HAP-1 (cell line): ENCODE data around the gene MYO3B.

Experiments
- DNase-seq, 2 experiments: peaks; one replicate each; pipeline ENCODE4 v3.0.0-alpha.2; 2016 to 2020; ENCODE audit warnings: low spot score in 2 of 2
- H3K27me3 ChIP-seq: fragments of 250-450 bp; sonication (Bioruptor Pico); 2 replicates; pipeline ENCODE4 v1.5.1; 2020; ENCODE audit warnings: low read depth, mild to moderate bottlenecking, moderate library complexity
- H3K36me3 ChIP-seq: fragments of 250-450 bp; sonication (Bioruptor Pico); replicated peaks from 2 replicates; pipeline ENCODE4 v1.5.1; 2020; ENCODE audit warnings: mild to moderate bottlenecking
- H3K4me1 ChIP-seq: fragments of 250-450 bp; sonication (Bioruptor Pico); 2 replicates; pipeline ENCODE4 v1.5.1; 2020; ENCODE audit warnings: mild to moderate bottlenecking
- H3K4me3 ChIP-seq: fragments of 250-450 bp; sonication (Bioruptor Pico); 2 replicates; pipeline ENCODE4 v1.5.1; 2020; ENCODE audit warnings: mild to moderate bottlenecking, moderate library complexity
- H3K9me3 ChIP-seq: fragments of 250-450 bp; sonication (Bioruptor Pico); 2 replicates; pipeline ENCODE4 v1.5.1; 2020; ENCODE audit warnings: mild to moderate bottlenecking, moderate library complexity
- in situ Hi-C: fragments of 300-500 bp; cut with MboI; formaldehyde crosslinking; loops from 3 replicates; pipeline ENCODE4 v1.14.3; 2020; ENCODE audit warnings: low sequenced_read_pairs, inconsistent platforms, mixed read lengths

Gene MYO3B

DNA sequence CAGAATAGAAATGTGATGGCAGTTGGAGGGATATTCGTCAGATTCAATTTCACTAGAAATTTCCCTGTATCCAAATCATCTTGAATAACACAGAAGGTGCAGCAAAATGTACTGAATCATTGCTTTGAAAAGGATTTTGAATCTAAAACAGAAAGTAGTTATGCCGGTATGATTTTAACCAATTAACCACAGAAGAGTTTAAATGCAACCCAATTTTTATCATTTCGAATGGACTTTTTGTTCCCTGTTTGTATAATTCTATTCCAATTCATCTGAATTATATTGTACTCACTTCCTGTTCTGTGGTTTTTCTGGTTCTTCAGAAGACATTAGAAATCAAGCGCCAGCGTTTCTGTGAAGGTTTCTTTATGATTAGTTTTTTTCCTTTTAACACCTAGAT is 190.4 kb downstream of the MYO3B start:
- in situ Hi-C loops = loop anchor here (10.0 kb wide), 1 partner anchor 134 kb away; no protein-coding TSS in a partner anchor
- Histone ChIP-seq H3K36me3 (no peaks in the 10 kb centered on the region), H3K4me3 (no peak overlapping the region), H3K4me1 (no peaks in the 10 kb centered on the region), H3K9me3 (no peaks in the 10 kb centered on the region; the same call in 1 of the 2 replicates), H3K27me3 (peaks cover 55% of the 10 kb centered on the region)
- no peak for DNase-seq

DNA sequence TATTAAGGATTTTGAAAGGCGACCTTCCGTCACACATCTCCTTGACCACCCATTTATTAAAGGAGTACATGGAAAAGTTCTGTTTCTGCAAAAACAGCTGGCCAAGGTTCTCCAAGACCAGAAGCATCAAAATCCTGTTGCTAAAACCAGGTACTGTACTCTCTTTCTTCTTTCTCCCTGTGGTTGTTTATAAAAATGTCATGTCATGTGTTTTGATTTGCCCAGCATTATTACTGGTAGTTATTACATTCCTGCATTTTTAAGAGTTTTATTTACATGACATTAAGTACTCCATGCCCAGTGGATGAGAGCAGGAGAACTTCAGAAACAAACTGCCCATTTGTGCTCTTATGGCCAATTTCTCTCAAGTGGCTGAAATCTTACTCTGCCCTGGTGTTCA is 191.3 kb downstream of the MYO3B start:
- peaks cover 48% of the 10 kb centered on the region for H3K27me3 ChIP-seq
- H3K4me1 ChIP-seq = no peaks in the 10 kb centered on the region
- DNase-seq = no peak
- H3K4me3 ChIP-seq = no peak overlapping the region
- in situ Hi-C loops = loop anchor here (10.0 kb wide), 1 partner anchor 134 kb away; no protein-coding TSS in a partner anchor
- no peaks in the 10 kb centered on the region for H3K36me3 ChIP-seq
- no peaks in the 10 kb centered on the region for H3K9me3 ChIP-seq

DNA sequence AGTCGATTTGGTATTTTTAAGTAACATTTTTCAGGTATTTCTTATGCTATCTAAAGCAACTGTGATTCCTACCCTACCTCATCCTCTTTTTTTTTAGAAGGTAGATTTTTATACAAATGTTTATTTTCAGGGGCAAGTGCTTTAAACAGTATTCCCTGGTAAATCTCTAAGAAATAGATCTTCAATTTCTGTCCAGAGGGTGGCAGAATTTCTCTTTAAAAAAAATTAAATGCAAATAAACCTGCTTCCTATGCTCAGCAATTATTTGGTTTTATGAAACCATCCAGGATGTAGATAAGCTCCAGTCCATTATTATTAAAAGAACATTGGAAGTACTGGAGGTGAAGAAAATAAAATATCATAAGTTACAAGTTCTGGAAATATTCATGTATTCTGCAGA is 191.9 kb downstream of the MYO3B start:
- Histone ChIP-seq H3K4me3 (no peak overlapping the region), H3K9me3 (no peaks in the 10 kb centered on the region), H3K4me1 (peaks cover under 1% of the 10 kb centered on the region; the same call in 1 of the 2 replicates), H3K27me3 (peaks cover 42% of the 10 kb centered on the region), H3K36me3 (no peaks in the 10 kb centered on the region)
- in situ Hi-C loops = loop anchor here (5.0 to 10.0 kb wide), 2 partner anchors 135 to 447 kb away; partner anchors contain the start of gene GAD1
- DNase-seq = peak in 1 of 2 experiments; percentile 44

DNA sequence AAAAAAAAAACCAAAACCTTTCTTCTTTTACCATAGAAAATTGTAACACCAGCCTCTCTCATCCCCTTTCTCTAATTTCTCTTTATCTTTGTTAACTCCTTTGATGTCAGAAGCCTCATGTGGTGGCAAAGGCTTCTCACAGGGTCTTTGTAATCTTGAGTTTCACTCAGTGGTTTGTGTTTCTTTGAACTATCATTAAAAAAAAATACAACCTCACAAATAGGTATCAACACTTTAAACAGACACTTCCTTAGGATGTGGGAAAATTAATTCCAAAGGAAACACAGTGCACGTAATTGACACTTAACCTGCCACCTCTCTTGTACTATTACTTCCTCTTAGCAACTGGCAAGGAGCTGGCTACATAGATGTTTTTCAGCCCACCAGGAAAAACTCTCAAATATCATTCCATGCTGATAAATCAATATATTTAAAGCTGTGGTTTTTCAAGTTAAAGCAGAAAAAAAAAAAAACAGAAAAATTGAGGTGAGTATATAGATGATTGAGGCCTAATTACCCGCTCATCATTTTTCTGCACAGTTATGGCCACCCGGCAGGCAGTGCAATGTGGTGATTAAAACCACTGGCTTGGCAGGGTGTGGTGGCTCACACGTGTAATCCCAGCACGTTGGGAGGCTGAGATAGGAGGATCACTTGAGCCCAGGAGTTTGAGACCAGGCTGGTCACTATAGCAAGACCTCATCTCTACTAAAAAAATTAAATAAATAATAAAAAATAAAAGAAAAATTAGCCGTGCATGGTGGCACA is 193.5 kb downstream of the MYO3B start:
- Histone ChIP-seq H3K4me1 (peaks cover 7% of the 10 kb centered on the region), H3K36me3 (no peaks in the 10 kb centered on the region), H3K9me3 (no peaks in the 10 kb centered on the region), H3K4me3 (no peak overlapping the region), H3K27me3 (peaks cover 29% of the 10 kb centered on the region)
- in situ Hi-C loops = loop anchor here (5.0 kb wide), 1 partner anchor 446 kb away; the partner anchor contains the start of gene GAD1
- no peak for DNase-seq

DNA sequence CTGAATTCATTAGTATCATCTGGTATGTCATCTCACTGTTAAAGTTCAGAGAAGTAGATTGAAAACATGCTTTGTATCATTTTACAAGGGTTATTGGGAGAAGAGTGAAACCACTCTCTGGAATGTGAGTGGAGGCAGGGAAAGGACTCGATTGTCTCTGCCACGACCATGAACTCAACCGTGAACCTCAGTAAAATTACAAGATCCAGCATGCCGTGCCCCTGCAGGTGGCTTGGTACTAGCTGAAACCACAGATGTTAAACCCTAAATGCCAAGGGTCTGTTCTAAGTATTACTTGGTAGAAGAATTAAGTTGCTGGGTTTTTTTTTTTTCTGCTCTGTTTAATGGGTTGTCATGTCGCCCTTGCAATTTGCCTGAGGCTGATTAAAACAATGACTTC is 197.2 kb downstream of the MYO3B start:
- Histone ChIP-seq H3K36me3 (no peaks in the 10 kb centered on the region), H3K4me1 (peaks cover 7% of the 10 kb centered on the region), H3K27me3 (no peaks in the 10 kb centered on the region), H3K4me3 (no peak overlapping the region), H3K9me3 (no peaks in the 10 kb centered on the region)
- in situ Hi-C loops = no loop called here
- DNase-seq = peak; percentile 12 to 14

DNA sequence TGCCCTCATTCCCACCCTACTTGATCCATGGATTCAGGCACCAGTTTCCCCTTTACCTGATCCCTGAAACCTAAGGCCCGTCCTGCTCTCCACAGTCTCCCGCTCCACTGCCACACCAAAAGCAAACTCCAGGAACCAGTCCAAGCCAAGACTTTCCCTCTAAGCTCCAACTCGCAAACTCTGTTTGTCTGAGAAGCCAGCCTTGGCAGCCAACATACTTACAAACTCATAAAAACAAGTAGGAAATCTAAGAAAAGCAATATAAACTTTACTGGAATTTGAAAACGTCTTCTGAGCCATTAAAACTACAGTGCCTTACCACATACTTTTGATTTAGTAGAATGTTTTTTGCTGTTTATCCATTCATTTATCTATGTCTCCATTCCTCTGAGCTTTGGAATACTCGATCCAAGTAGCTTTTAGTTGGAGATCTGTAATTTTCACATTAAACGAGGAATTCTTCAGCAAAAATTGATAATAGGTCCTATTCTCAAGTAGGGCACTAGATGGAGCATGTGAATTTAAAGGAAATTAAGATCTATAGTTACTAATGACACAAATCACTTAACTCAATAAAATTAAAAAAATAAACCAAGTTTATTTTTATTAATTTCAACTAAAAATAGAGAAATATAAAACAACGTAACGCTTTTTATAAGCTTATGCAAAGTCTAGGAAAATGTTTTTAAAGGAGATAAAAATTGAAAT is 199.7 kb downstream of the MYO3B start:
- no peak for DNase-seq
- no peaks in the 10 kb centered on the region for H3K9me3 ChIP-seq
- peaks cover 7% of the 10 kb centered on the region for H3K4me1 ChIP-seq
- in situ Hi-C loops = no loop called here
- no peaks in the 10 kb centered on the region for H3K27me3 ChIP-seq
- H3K4me3 ChIP-seq = no peak overlapping the region
- H3K36me3 ChIP-seq = no peaks in the 10 kb centered on the region

DNA sequence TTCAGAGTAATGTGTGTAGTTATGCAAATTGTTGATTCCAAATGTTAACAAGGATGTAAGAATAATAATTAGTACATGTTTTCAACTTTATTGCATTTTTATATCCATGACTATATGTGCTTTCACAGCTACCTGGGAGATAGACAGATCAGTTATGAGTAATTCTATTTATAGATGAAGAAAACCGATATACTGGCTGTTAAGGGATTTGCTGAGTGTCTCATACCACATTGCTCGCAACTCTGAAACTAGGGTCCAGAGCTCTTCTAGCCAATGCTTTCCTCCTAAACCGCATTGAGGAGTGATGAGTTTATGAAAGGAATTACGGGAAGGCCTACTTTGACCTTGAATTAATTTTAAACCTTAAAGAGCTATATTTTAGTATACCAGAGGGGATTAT is 202.3 kb downstream of the MYO3B start:
- no peak overlapping the region for H3K4me3 ChIP-seq
- in situ Hi-C loops = no loop called here
- no peak for DNase-seq
- H3K4me1 ChIP-seq = peaks cover 3% of the 10 kb centered on the region
- H3K9me3 ChIP-seq = no peaks in the 10 kb centered on the region
- H3K27me3 ChIP-seq = no peaks in the 10 kb centered on the region
- no peaks in the 10 kb centered on the region for H3K36me3 ChIP-seq

DNA sequence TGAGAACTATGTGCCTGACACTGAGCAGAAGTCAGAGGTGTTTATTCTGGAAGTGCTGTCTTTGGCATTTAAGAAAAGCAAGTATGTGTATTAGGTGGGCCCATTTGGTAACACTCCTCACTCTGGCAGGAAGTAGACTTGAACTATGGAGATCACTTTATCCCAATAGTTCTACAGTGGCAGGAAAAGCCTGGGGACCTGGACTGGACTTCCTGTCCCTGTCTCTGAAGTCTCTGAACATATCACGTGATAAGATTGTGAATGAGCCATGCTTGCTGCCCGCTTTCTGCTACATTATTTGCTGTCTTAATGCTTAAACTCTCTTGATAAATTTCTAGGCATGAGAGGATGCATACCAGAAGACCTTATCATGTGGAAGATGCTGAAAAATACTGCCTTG is 203.7 kb downstream of the MYO3B start:
- DNase-seq = no peak
- H3K9me3 ChIP-seq = no peaks in the 10 kb centered on the region
- H3K36me3 ChIP-seq = no peaks in the 10 kb centered on the region
- peaks cover 4% of the 10 kb centered on the region for H3K4me1 ChIP-seq
- no peaks in the 10 kb centered on the region for H3K27me3 ChIP-seq
- in situ Hi-C loops = no loop called here
- H3K4me3 ChIP-seq = no peak overlapping the region

DNA sequence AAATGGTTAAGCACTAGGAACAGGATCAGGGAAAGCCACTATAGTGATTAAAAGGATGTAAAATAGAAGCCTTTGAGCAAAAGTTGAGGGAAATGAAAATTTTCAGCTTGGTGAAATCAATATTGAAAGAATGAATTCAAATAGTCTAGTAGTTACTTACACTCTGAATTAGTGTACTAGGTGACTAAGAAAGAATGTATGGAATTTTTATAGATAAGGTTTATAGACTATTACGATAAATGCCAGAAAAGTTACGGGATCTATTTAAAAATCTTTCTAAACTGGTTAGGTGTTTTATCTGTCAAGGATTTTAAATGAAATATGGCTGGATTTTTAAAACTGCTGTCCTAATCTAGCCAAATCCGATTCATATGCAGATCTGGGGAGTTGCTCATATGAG is 208.6 kb downstream of the MYO3B start:
- peak in 1 of 2 experiments; percentile 37 for DNase-seq
- Histone ChIP-seq H3K36me3 (no peaks in the 10 kb centered on the region), H3K4me1 (peaks cover 7% of the 10 kb centered on the region), H3K4me3 (no peak overlapping the region), H3K9me3 (no peaks in the 10 kb centered on the region), H3K27me3 (no peaks in the 10 kb centered on the region)
- in situ Hi-C loops = no loop called here

DNA sequence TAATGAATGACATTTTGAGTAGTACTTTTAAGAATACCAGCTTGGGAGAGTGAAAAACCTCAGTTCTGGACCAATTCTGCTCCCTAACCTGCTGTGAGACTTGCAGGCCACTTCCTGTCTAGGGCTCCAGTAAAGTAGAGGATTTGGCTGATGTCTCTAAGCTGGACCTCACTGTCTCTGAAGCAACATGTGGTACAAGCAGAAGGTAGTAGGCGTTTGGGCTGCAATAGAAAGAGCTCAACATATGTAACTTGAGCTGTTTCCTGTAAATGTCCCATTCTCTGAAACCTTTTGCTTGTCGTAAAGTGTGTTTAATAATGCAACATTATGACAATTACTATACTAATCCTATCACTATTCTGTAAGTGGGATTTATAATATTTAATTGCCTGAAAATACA is 213.1 kb downstream of the MYO3B start:
- H3K4me1 ChIP-seq = peaks cover 22% of the 10 kb centered on the region
- in situ Hi-C loops = no loop called here
- H3K9me3 ChIP-seq = no peaks in the 10 kb centered on the region
- DNase-seq = no peak
- no peak overlapping the region for H3K4me3 ChIP-seq
- H3K36me3 ChIP-seq = no peaks in the 10 kb centered on the region
- no peaks in the 10 kb centered on the region for H3K27me3 ChIP-seq

DNA sequence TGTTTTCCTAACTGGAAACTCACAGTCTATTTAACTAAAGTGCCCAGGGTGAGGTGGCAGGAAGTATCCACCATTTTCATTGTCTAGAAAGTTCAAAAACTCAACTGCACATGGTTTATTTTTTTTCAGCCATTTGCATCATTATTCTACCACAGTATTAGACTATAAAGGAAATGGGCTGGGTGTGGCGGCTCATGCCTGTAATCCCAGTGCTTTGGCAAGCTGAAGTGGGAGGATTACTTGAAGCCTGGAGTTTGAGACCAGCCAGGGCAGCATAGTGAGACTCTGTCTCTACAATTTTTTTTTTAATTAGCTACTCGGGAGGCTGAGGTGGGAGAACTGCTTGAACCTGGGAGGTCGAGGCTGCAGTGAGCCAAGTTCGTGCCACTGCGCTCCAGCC is 213.8 kb downstream of the MYO3B start:
- no peak for DNase-seq
- Histone ChIP-seq H3K36me3 (no peaks in the 10 kb centered on the region), H3K4me3 (no peak overlapping the region), H3K4me1 (peaks cover 19% of the 10 kb centered on the region), H3K27me3 (no peaks in the 10 kb centered on the region), H3K9me3 (no peaks in the 10 kb centered on the region)
- in situ Hi-C loops = no loop called here

DNA sequence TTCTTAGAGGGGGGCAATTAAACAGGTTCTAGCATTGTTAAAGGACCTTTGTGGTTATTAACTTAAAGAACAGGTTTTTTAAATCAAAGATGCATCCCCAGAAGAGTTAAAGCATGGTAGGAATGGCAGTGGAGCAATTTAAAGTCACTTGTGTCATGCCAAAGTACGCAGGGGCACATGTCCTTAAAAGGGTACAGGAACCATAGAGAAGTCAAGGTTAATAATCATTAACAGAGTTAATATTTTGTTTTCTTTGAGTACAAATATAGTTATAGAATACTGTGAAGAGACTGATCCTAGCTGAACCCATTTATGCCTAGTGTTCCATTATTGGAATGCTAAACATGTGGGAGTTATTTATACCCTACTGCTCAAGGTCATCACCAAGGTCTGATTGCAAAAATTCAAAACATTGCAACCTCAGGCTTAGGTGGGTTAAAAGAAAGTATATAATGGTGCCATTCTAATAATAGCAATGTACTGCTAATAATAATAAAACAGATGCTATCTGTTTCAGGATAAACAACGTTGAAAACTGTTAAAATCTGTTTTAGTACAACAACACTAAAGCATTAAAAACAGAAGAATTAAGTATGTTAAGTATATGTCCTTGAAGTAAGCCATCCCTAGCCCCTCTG is 216.0 kb downstream of the MYO3B start:
- Histone ChIP-seq H3K9me3 (no peaks in the 10 kb centered on the region), H3K4me1 (peaks cover 16% of the 10 kb centered on the region), H3K4me3 (no peak overlapping the region), H3K27me3 (no peaks in the 10 kb centered on the region), H3K36me3 (no peaks in the 10 kb centered on the region)
- no peak for DNase-seq
- in situ Hi-C loops = no loop called here

DNA sequence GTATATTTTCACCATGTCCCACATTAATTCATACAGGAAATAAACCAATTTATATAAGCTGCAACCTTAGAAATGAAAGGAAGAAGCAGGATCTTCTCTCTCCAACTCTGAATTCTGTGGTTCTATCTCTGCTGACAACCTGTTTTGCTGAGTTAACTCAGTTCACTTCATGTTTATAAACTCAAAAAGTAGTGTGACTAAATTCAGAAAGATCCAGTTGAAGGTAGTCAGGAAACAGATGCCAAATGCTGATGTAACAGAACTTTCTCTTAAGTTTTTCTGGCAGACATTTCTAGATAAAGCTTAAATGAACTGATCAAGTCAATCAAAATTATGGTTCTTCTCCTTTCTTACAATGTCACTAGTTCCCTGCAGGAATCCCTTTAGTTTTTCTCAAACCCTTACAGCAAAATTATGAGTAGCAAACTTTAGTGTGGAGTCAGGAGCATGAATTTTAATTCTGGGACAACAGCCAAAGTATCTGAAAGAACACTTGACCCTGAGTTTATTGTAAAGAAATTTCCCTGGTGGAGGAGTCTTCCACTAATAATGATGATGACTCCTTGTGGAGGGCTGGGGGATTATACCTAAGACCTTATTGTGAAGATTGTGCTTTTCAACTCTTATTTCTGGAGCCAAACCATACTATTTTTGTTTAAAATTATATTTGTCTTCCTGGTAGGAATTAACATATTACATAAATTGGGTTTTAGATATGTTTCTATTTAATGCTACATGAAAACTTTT is 216.9 kb downstream of the MYO3B start:
- Histone ChIP-seq H3K27me3 (no peaks in the 10 kb centered on the region), H3K4me1 (peaks cover 16% of the 10 kb centered on the region), H3K4me3 (no peak overlapping the region), H3K9me3 (no peaks in the 10 kb centered on the region), H3K36me3 (no peaks in the 10 kb centered on the region)
- in situ Hi-C loops = no loop called here
- peak in 1 of 2 experiments; percentile 33 for DNase-seq
